HG03342 (cell line): ENCODE measurements around the gene AFG1L.
"Not testable (repeated sequence)": the region's sequence is repeated elsewhere in the genome, so short reads cannot be mapped to it uniquely, and the experiment has no call there.

ENCODE experiments used
- ATAC-seq: cut with Tn5 transposase; IDR thresholded peaks from one replicate; pipeline ENCODE4 v1.9.1; 2021; ENCODE audit warnings: mild to moderate bottlenecking, moderate library complexity; ENCODE audit not compliant: unreplicated experiment

The AFG1L gene

GRCh38 chr6:108287373-108287772, 7.5 kb upstream of the AFG1L start:
- ATAC-seq = no peak

GRCh38 chr6:108288742-108289141, 6.1 kb upstream of the AFG1L start:
- no peak for ATAC-seq

- no peak for ATAC-seq
Observed at GRCh38 chr6:108291091-108291490, 3.8 kb upstream of the AFG1L start.

GRCh38 chr6:108292561-108292960, 2.3 kb upstream of the AFG1L start:
- ATAC-seq = not testable (repeated sequence)

- no peak for ATAC-seq
Observed at GRCh38 chr6:108293527-108294296, 1.1 kb upstream of the AFG1L start.

GRCh38 chr6:108294297-108294726, 542 bp upstream of the AFG1L start:
- peak; percentile 23 for ATAC-seq

GRCh38 chr6:108295676-108296075, 822 bp downstream of the AFG1L start:
- no peak for ATAC-seq

- ATAC-seq = no peak
Observed at GRCh38 chr6:108302386-108302785, 7.5 kb downstream of the AFG1L start.

- no peak for ATAC-seq
Observed at GRCh38 chr6:108304646-108305045, 9.8 kb downstream of the AFG1L start.

GRCh38 chr6:108308641-108309040, 13.8 kb downstream of the AFG1L start:
- not testable (repeated sequence) for ATAC-seq

GRCh38 chr6:108309844-108310243, 15.0 kb downstream of the AFG1L start:
- ATAC-seq = no peak

GRCh38 chr6:108312605-108313004, 17.8 kb downstream of the AFG1L start:
- no peak for ATAC-seq

- ATAC-seq = no peak
Observed at GRCh38 chr6:108321253-108321747, 26.4 kb downstream of the AFG1L start.

- no peak for ATAC-seq
Observed at GRCh38 chr6:108322728-108323127, 27.9 kb downstream of the AFG1L start.

- ATAC-seq = no peak
Observed at GRCh38 chr6:108323710-108324466, 29.0 kb downstream of the AFG1L start.

GRCh38 chr6:108330221-108330785, 35.4 kb downstream of the AFG1L start:
- ATAC-seq = not testable (repeated sequence)

GRCh38 chr6:108330806-108331205, 36.0 kb downstream of the AFG1L start:
- no peak for ATAC-seq

GRCh38 chr6:108331982-108332381, 37.1 kb downstream of the AFG1L start:
- no peak for ATAC-seq

GRCh38 chr6:108336971-108337370, 42.1 kb downstream of the AFG1L start:
- no peak for ATAC-seq

GRCh38 chr6:108337721-108338120, 42.9 kb downstream of the AFG1L start:
- ATAC-seq = no peak

- no peak for ATAC-seq
Observed at GRCh38 chr6:108341372-108341771, 46.5 kb downstream of the AFG1L start.

GRCh38 chr6:108343894-108344293, 49.0 kb downstream of the AFG1L start:
- ATAC-seq = no peak
